GM18907 (cell line): ENCODE data around the gene ADGRD1.

ENCODE experiments used
- ATAC-seq: cut with Tn5 transposase; IDR thresholded peaks from one replicate; pipeline ENCODE4 v1.9.1; 2021; ENCODE audit warnings: mild to moderate bottlenecking, moderate library complexity; ENCODE audit not compliant: unreplicated experiment

The ADGRD1 gene

GRCh38 chr12:131085816-131086591 lies 132.3 kb downstream of the ADGRD1 start:
- no peak for ATAC-seq

- no peak for ATAC-seq
Observed at GRCh38 chr12:131087302-131087818, 133.7 kb downstream of the ADGRD1 start.

DNA sequence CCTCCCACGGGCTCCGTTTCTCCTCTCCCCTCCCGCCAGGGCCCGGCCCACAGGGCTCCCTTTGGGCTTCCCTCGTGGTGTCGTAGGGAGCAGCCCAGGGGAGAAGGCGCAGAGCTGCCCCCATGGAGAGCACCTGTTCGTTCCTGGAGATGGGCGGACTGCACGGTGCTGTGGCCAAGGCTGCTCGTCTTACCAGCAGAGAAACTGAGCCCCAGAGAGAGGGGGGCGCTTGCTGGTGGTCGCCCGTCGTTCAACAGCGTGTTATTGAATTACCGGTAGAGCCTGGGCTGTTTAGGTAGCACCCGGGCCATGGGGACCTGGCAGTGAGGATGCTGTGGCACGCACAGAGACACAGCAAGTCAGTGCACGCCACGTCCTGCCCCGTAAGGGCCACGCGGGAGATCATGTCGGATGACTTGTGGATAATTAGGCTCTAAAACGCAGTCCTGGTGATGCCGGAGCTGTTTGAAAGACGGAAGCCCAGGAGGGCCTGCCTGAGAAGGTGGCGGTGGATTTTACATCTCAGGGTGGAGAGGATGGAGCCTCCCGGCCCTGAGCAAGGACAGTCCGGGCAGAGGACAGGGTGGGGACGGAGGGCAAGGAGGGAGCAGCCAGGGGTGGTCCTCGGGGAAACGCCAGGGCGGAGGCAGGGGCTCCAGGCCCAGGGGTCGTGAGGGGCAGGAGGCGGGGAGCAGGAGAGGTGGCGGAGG lies 134.4 kb downstream of the ADGRD1 start:
- ATAC-seq, result no peak

DNA sequence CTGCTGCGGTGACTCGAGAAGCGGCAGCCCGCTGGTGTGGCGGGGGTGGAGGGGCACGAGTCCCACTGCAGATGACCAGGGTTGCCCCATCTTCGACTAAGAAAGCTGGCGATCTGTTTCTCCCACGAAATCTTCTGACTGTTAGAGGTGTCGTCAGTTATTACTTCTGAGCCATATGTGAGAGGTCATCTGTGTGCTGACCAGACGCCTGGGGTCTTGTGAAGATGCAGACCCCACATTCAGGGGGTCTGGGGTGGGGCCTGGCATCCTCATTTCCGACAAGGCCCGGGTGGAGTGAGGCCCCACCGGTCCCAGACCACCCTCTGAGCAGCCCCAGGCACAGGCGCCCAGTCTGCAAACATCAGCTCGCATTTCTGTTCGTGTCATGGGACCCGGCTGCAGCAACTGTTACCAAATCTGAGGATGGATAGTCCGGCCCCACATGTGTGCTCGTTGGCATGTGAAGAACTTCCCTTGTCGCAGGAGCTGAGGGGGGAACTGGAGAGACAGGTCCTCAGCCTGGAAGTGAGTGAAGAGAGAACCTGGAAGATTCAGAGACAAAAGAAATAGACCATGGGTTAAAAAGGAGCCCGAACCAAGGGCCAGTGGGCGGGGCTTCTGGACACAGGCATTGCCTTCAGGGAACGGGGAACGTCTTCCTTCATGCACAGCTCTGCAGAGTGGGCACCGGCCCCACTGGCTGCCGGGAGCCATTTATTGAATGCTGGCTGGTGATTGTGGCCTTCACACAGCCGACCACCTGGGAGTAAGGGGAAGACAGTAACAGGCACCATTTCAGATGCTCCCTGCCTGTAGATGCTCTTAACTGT lies 135.2 kb downstream of the ADGRD1 start:
- no peak for ATAC-seq

DNA sequence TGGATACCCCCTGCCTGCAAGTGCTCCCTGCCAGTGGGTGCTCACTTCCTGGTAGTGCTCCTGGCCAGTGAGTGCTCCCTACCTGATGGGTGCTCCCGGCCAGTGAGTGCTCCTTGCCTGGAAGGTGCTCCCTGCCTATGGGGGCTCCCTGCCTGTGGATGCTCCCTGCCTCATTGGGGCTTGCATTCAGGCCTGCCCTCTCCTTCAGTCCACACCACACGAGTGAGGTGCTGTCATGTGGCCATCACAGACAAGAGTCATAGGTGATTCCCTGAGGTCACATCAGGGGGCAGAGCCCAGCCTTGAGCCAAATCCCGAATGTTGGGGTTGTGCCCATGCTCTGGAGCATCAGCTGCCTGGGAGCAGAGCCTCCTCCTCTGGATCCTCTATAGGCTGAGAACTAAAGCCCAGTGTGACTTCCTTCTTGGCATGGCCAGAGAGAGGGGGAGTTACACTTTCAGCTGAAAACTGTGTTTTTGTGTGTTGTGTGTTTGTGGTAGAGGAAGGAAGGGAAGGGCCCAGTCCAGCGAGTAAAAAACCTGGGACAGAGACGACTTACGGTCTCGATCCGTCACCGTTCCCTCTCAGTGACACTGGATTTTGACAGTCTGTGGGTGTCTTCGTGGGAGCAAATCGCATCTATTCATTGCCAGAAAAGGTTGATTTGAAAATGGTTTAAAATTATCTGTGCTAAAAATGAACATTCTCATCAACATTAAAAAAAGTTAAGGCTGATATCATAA lies 136.0 kb downstream of the ADGRD1 start:
- no peak for ATAC-seq

DNA sequence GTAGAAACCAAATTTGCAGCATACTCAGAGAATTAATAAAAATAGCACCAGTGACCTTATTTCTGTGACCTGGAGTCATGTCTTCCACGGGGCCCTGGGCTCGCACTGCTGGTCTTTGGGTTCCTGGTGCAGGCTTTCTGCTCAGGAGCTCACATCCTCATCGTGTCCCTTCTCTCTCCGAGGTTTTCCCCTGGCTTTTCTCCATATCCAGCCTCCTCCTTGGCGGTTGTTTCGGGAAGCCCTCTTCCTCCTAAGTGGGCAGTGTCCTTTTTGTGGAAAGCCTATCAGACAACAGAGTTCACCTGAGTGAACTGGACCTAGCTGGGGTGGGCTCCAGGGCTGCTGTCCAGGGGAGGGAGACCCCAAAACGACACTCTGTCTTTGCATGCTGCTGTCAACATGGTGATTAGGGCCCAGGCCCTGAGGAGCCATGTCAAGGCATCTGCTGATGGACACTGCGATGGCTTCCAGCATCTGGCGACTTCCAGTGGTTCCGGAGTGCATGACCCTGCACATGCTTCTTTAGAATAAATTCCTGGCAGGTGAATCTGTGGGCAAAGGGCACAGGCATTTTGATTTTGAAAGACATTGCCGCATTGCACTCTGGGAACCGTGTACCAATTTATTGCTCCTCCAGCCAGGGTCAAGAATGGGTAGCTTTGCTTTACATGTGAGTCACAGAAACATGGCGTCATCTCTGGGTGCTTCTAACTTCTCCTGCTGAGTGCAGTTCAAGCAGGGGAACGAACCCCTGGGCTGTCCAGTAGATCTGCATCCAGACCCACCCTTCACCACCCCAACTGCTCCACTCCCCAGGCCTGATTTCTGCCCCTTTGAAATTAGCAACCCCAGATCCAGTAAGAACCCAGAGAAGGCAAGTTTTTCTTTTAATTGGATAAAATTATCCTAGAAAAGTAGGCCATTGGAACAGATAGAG lies 136.8 kb downstream of the ADGRD1 start:
- no peak for ATAC-seq

DNA sequence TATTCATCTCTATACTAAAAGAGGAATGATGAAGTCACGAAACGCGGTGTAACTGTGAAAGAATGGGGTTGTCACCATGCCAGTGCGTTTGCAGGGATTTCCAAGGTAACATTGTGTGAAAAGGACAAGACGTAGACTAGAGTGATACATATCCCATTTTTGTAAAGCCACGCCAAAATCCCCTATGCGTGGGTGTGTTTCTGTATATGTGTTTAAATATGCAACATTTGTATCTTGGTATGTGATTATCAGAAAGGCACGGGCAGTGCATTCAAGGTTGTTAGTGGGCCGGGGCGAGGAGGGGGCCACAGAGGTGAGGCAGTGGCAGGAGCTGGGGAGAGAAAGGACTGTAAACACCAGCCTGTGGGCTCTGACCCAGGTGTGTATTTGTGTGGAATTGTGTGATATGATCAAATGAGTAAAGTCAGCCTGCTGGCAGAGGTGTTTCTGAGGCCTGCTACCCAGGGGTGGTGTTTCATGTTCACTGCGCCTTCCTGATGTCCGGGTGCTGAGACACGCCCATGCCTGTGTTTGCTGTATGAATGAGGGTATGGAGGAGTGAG lies 137.8 kb downstream of the ADGRD1 start:
- no peak for ATAC-seq

DNA sequence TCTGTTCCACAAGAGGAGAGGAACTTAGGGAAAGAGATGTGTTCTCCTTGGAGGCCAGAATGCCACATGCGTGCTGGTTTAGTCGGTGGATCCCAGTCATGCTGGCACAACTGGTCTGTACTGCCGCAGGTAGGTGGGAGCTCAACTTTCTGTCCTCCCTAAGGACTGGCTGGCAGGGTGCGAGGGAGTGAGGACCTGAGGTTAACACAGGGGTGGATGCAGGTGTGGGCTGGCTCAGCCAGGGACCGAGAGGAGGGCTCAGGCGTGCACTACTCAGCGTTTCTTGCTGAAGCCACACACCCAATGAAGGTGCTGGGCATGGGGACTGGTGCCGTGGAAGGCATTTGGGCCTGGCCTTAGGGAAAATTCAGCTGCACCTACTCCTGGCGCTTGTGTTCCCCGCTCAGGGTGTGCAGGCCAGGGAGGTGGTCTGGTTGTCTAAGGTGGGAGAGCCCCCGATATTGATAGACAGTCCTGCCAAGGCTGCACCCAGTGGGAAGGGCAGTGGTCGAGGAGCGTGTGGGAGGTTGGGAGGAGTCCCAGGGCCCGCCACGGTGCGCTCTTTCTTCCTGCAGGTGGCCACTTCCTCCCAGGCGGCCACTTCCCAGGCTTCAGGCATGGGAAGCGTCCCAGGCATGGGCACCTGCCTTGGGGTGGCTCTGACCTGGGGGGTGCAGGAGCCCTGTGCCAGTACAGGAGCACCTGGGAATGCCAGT lies 138.4 kb downstream of the ADGRD1 start:
- no peak for ATAC-seq

DNA sequence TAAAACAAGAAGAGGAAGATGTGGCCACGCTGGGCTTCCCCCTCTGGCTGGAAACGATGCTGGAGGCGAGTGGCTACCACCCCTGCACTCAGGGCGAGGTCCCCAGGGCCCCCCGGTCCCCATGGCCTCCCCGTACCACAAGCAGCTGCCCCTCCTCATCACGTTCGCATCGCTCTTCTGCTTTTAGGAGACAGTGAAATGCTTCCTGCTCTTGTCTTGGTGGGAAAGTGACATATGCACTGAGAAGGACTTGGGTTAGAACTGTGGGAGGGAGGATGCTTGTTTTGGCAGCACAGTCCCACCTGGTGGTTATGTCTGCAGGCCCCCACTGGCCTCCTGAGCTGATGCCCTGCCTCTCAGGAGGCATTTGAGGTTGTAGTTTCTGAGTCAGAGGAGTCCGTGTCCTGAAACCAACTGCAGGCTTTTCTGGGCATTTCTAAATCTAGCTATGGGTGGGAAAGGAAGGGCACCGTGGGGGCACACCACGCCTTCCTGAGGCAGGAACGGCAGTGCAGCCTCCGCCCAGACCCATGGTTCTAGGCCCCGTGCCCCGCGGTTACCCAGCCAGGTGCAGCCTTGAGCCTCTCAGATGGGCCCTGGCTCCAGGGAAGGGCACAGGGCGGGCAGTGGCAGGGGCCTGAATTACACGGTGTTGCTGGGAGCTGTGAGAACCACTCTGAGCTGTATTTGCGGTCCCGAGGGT lies 139.3 kb downstream of the ADGRD1 start:
- peak; percentile 77 for ATAC-seq

GRCh38 chr12:131093604-131093955 lies 139.9 kb downstream of the ADGRD1 start:
- no peak for ATAC-seq

- ATAC-seq, result no peak
Observed at GRCh38 chr12:131093971-131094830, 140.5 kb downstream of the ADGRD1 start.

- no peak for ATAC-seq
Observed at GRCh38 chr12:131094831-131095805, 141.4 kb downstream of the ADGRD1 start.

GRCh38 chr12:131095826-131096680 lies 142.3 kb downstream of the ADGRD1 start:
- ATAC-seq, result no peak

DNA sequence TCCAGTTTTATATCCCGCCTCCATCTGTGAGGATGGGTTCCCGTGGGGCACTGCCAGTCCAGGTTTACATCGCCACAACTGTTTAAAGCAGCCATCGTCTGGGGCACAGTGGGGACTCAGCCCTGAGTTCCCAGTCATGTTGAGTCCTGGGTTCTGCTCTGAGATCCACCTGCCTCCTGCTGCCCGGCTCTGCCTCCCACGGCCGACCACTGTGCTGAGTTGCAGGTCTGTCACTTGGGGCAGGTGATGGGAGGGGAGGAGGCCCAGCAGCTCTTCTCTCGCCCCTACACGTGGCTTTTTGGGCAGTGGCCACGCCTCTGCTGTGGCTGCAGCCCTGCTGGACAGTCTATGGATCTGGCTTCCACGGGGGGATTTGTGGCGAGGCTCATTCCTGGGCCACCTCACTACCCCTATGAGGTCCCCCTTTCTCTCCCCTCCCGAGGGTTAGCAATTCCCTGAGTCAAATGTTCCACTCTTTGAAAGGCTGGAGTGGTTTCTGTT lies 143.0 kb downstream of the ADGRD1 start:
- ATAC-seq, result no peak
